H9 (cell line): Measurements from ENCODE around the gene ERP29. TPM values are rescaled to one million over a fixed set of nuclear protein-coding genes. Genes with fewer than 3 reads are reported as not detected.

Experiments used
- DNase-seq: peaks from one replicate; pipeline ENCODE4 v3.0.0-alpha.2; 2017
- H2AFZ ChIP-seq: one replicate; pipeline ENCODE4 v1.6.1; 2013; ENCODE audit warnings: mild to moderate bottlenecking, low read length, control low read depth, moderate library complexity
- H2AK5ac ChIP-seq: 2 replicates; pipeline ENCODE4 v1.6.1; 2013; ENCODE audit warnings: low read length, control low read depth, mixed read lengths; ENCODE audit not compliant: insufficient read length
- H2BK120ac ChIP-seq: one replicate; pipeline ENCODE4 v1.6.1; 2013; ENCODE audit warnings: low read depth, mild to moderate bottlenecking, low read length, control low read depth, inconsistent platforms; ENCODE audit not compliant: poor library complexity, severe bottlenecking
- H2BK12ac ChIP-seq: 2 replicates; pipeline ENCODE4 v1.6.1; 2013; ENCODE audit warnings: low read length, control low read depth, mixed read lengths, low read depth; ENCODE audit not compliant: insufficient read length
- H2BK15ac ChIP-seq: 2 replicates; pipeline ENCODE4 v1.6.1; 2013; ENCODE audit warnings: low read depth, low read length, control low read depth
- H2BK20ac ChIP-seq: one replicate; pipeline ENCODE4 v1.6.1; 2013; ENCODE audit warnings: low read depth, mild to moderate bottlenecking, low read length, control low read depth, inconsistent platforms; ENCODE audit not compliant: poor library complexity, severe bottlenecking
- H2BK5ac ChIP-seq: 2 replicates; pipeline ENCODE4 v1.6.1; 2013; ENCODE audit warnings: low read length, control low read depth, mixed read lengths; ENCODE audit not compliant: insufficient read length
- H3K14ac ChIP-seq: 2 replicates; pipeline ENCODE4 v1.6.1; 2013; ENCODE audit warnings: low read length, control low read depth; ENCODE audit not compliant: insufficient read depth
- H3K18ac ChIP-seq: 2 replicates; pipeline ENCODE4 v1.6.1; 2013; ENCODE audit warnings: low read depth, mild to moderate bottlenecking, mixed read lengths, low read length, control low read depth; ENCODE audit not compliant: insufficient read length
- H3K23ac ChIP-seq: 2 replicates; pipeline ENCODE4 v1.6.1; 2013; ENCODE audit warnings: low read length, control low read depth, mixed read lengths, low read depth; ENCODE audit not compliant: insufficient read length
- H3K23me2 ChIP-seq: 2 replicates; pipeline ENCODE4 v1.6.1; 2013; ENCODE audit warnings: low read depth, mild to moderate bottlenecking, mixed read lengths, low read length, control low read depth; ENCODE audit not compliant: insufficient read length, poor library complexity, severe bottlenecking
- H3K27ac ChIP-seq: 2 replicates; pipeline ENCODE4 v1.5.1; 2013; ENCODE audit warnings: low read length, control low read depth, mixed read lengths, low read depth; ENCODE audit not compliant: insufficient read length
- H3K27me3 ChIP-seq: 2 replicates; pipeline ENCODE4 v1.6.1; 2013; ENCODE audit warnings: low read length, control low read depth, inconsistent platforms; ENCODE audit not compliant: insufficient read depth
- H3K4ac ChIP-seq: 2 replicates; pipeline ENCODE4 v1.6.1; 2013; ENCODE audit warnings: low read depth, mild to moderate bottlenecking, control low read depth, inconsistent platforms, low read length, moderate library complexity
- H3K4me1 ChIP-seq: 2 replicates; pipeline ENCODE4 v1.6.1; 2013; ENCODE audit warnings: low read length, control low read depth, inconsistent platforms; ENCODE audit not compliant: insufficient read depth
- H3K4me2 ChIP-seq: 2 replicates; pipeline ENCODE4 v1.6.1; 2013; ENCODE audit warnings: low read length, control low read depth, mixed read lengths; ENCODE audit not compliant: insufficient read length, insufficient read depth
- H3K56ac ChIP-seq: 2 replicates; pipeline ENCODE4 v1.6.1; 2013; ENCODE audit warnings: low read depth, mild to moderate bottlenecking, mixed read lengths, low read length, control low read depth; ENCODE audit not compliant: insufficient read length
- H3K79me1 ChIP-seq: 2 replicates; pipeline ENCODE4 v1.6.1; 2013; ENCODE audit warnings: low read depth, mild to moderate bottlenecking, moderate library complexity, low read length, control low read depth, inconsistent platforms; ENCODE audit not compliant: insufficient read depth, poor library complexity, severe bottlenecking
- H3K79me2 ChIP-seq: 2 replicates; pipeline ENCODE4 v1.6.1; 2013; ENCODE audit warnings: low read length, control low read depth, inconsistent platforms; ENCODE audit not compliant: insufficient read depth
- H3K9ac ChIP-seq: 2 replicates; pipeline ENCODE4 v1.6.1; 2013; ENCODE audit warnings: low read length, control low read depth, mixed read lengths; ENCODE audit not compliant: insufficient read length; ENCODE audit errors: extremely low read depth
- H3K9me3 ChIP-seq: one replicate; pipeline ENCODE4 v1.6.1; 2013; ENCODE audit warnings: low read depth, low read length, inconsistent platforms; ENCODE audit not compliant: control insufficient read depth
- H3T11ph ChIP-seq: one replicate; pipeline ENCODE4 v1.6.1; 2013; ENCODE audit warnings: mild to moderate bottlenecking, low read length, control low read depth, inconsistent platforms
- H4K20me1 ChIP-seq: one replicate; pipeline ENCODE4 v1.6.1; 2013; ENCODE audit not compliant: control insufficient read depth, insufficient read length, insufficient read depth
- H4K5ac ChIP-seq: 2 replicates; pipeline ENCODE4 v1.6.1; 2013; ENCODE audit warnings: low read depth, mild to moderate bottlenecking, mixed read lengths, low read length, control low read depth; ENCODE audit not compliant: insufficient read length
- H4K8ac ChIP-seq: replicated peaks from 2 replicates; pipeline ENCODE4 v1.6.1; 2013; ENCODE audit warnings: low read length, control low read depth, mixed read lengths, low read depth; ENCODE audit not compliant: insufficient read length
- H4K91ac ChIP-seq: 2 replicates; pipeline ENCODE4 v1.6.1; 2013; ENCODE audit warnings: low read depth, mild to moderate bottlenecking, moderate library complexity, mixed read lengths, low read length, control low read depth; ENCODE audit not compliant: insufficient read length
- H3K27ac Mint-ChIP-seq, 3 experiments: 2 replicates in 2 of 3; 3 replicates in 1 of 3; pipeline ENCODE4 v1.8.0; 2020 to 2021; ENCODE audit warnings: mixed read lengths in 3 of 3, mild to moderate bottlenecking in 1 of 3, moderate library complexity in 1 of 3
- H3K27me3 Mint-ChIP-seq: 2 replicates; pipeline ENCODE4 v1.8.0; 2021; ENCODE audit warnings: low read depth, mild to moderate bottlenecking, moderate library complexity, mixed read lengths
- H3K36me3 Mint-ChIP-seq, 3 experiments: 2 replicates in 2 of 3; 3 replicates in 1 of 3; pipeline ENCODE4 v1.8.0; 2020 to 2021; ENCODE audit warnings: low read depth in 3 of 3, mixed read lengths in 3 of 3; ENCODE audit not compliant: insufficient read depth in 1 of 3
- H3K4me1 Mint-ChIP-seq, 2 experiments: 2 replicates each; pipeline ENCODE4 v1.8.0; 2020; ENCODE audit warnings: mixed read lengths in 2 of 2
- H3K4me3 Mint-ChIP-seq, 2 experiments: 2 replicates in 1 of 2; 3 replicates in 1 of 2; pipeline ENCODE4 v1.8.0; 2020 to 2021; ENCODE audit warnings: mild to moderate bottlenecking in 2 of 2, mixed read lengths in 2 of 2, moderate library complexity in 1 of 2
- H3K9me3 Mint-ChIP-seq, 2 experiments: 2 replicates in 1 of 2; 3 replicates in 1 of 2; pipeline ENCODE4 v1.8.0; 2020; ENCODE audit warnings: mild to moderate bottlenecking in 2 of 2, mixed read lengths in 2 of 2, moderate library complexity in 1 of 2
- CTCF ChIP-seq: fragments of 200-600 bp; sonication (generic); conservative IDR thresholded peaks from 3 replicates; pipeline ENCODE4 v1.8.0; 2021; ENCODE audit warnings: antibody characterized with exemption, mild to moderate bottlenecking
- WGBS: extraction: QIAGEN DNeasy Blood & Tissue Kit; methylation state at CpG from one replicate; pipeline ENCODE4 v1.1.7; 2013; ENCODE audit warnings: missing lambda C conversion rate, low lambda C conversion rate, mixed read lengths; ENCODE audit not compliant: insufficient read length; ENCODE audit errors: extremely low coverage; 5-methylcytosine and 5-hydroxymethylcytosine counted together
- total RNA-seq: library from RNA; stranded (reverse); gene quantifications from 2 replicates; pipeline ENCODE4 v1.2.1, GENCODE V29; 2021

ERP29 gene
- total RNA-seq, 1 experiment from 2014 or later: 160 TPM

- Histone ChIP-seq H2BK5ac (no peak overlapping the region), H2BK15ac (no peak overlapping the region), H3K56ac (no peak overlapping the region), H3K23ac (no peak overlapping the region), H4K8ac (no peak overlapping the region), H2BK20ac (no peak overlapping the region), H4K20me1 (no peaks in the 10 kb centered on the region), H2BK12ac (no peak overlapping the region), H3K4me2 (no peak overlapping the region), H4K5ac (no peak overlapping the region), H3K79me1 (no peaks in the 10 kb centered on the region), H3T11ph (no peak overlapping the region), H3K23me2 (no peaks in the 10 kb centered on the region), H2AK5ac (no peak overlapping the region), H3K27ac (no peak overlapping the region), H3K27me3 (no peaks in the 10 kb centered on the region), H3K18ac (no peak overlapping the region), H4K91ac (no peak overlapping the region), H2BK120ac (no peak overlapping the region), H3K4me1 (no peaks in the 10 kb centered on the region), H3K79me2 (no peaks in the 10 kb centered on the region), H3K14ac (no peak overlapping the region), H2AFZ (no peak overlapping the region), H3K9ac (no peak overlapping the region), H3K9me3 (no peaks in the 10 kb centered on the region), H3K4ac (no peak overlapping the region)
- Mint-ChIP-seq H3K36me3 (peaks cover 4 to 7% (median 5%) of the 10 kb centered on the region in 3 experiments; a peak in 5 of 7 replicates), H3K9me3 (peaks cover 8 to 9% of the 10 kb centered on the region in 2 experiments), H3K4me3 (no peak overlapping the region), H3K27ac (no peak overlapping the region; a peak in 1 of 7 replicates), H3K27me3 (no peaks in the 10 kb centered on the region), H3K4me1 (no peaks in the 10 kb centered on the region)
- no CpG with 5 or more reads among the region's 5 CpGs for WGBS
- no peak for TF ChIP-seq CTCF
- no peak for DNase-seq
These were observed 37.9 kb upstream of the ERP29 start for GRCh38 chr12:111975161-111975931.
